Vagina (tissue), 2 donors: ENCODE results near the gene TEKT3. TPM values are rescaled to one million over a fixed set of nuclear protein-coding genes. Genes with fewer than 3 reads are reported as not detected.

ENCODE experiments used
- DNase-seq, 2 donors: peaks; one replicate each; pipeline ENCODE4 v3.0.0-alpha.2; 2017; ENCODE audit errors: extremely low spot score in 2 of 2
- H3K27ac ChIP-seq: fragments of 200-600 bp; sonication (generic); one replicate; pipeline ENCODE4 v1.5.1; 2019
- H3K27me3 ChIP-seq: fragments of 200-600 bp; sonication (generic); one replicate; pipeline ENCODE4 v1.5.1; 2019
- H3K36me3 ChIP-seq, 2 donors: fragments of 200-600 bp; sonication (generic); one replicate each; pipeline ENCODE4 v1.5.1; 2017 to 2019
- H3K4me1 ChIP-seq: fragments of 200-600 bp; sonication (generic); one replicate; pipeline ENCODE4 v1.5.1; 2019
- H3K4me3 ChIP-seq, 2 donors: fragments of 200-600 bp; sonication (generic); 1 replicate in 1 of 2; 2 replicates in 1 of 2; pipeline ENCODE4 v1.5.1; 2016 to 2019
- H3K9me3 ChIP-seq: fragments of 200-600 bp; sonication (generic); one replicate; pipeline ENCODE4 v1.5.1; 2019
- POLR2A ChIP-seq, 2 donors: fragments of 450-650 bp; IDR thresholded peaks; one replicate each; pipeline ENCODE4 v1.6.1; 2017; ENCODE audit warnings: antibody characterized with exemption in 2 of 2, mild to moderate bottlenecking in 2 of 2, moderate library complexity in 2 of 2
- POLR2AphosphoS5 ChIP-seq, 2 donors: sonication (generic); formaldehyde crosslinking; IDR thresholded peaks; one replicate each; pipeline ENCODE4 v1.9.0; 2017; ENCODE audit warnings: antibody characterized with exemption in 2 of 2, mild to moderate bottlenecking in 2 of 2, low read depth in 1 of 2; ENCODE audit not compliant: insufficient read depth in 1 of 2
- intact Hi-C: fragments of 100-400 bp; cut with DNase I; formaldehyde crosslinking; loops from one replicate; pipeline ENCODE4 v1.15.1; 2023
- total RNA-seq: library from RNA; depleted of rRNA; stranded (reverse); fragments of >200 nt; gene quantifications from one replicate; pipeline ENCODE4 v1.2.3, GENCODE V29; 2016
- TF ChIP-seq, protein P1 (sequence below), 3 experiments: fragments of 450-650 bp in 2 of 3; fragments of 200-600 bp in 1 of 3; sonication (generic) in 1 of 3; IDR thresholded peaks; one replicate each; pipeline ENCODE4 v1.5.1; 2017 to 2019; ENCODE audit warnings: antibody characterized with exemption in 3 of 3, mild to moderate bottlenecking in 2 of 3, moderate library complexity in 2 of 3

Gene TEKT3
- total RNA-seq, 1 donor from 2014 or later: not detected

- peak overlapping the region; percentile 71 for H3K27ac ChIP-seq
- H3K4me1 ChIP-seq: peaks cover 34% of the 10 kb centered on the region
- intact Hi-C loops: no loop called here
- no peaks in the 10 kb centered on the region for H3K9me3 ChIP-seq
- no peaks in the 10 kb centered on the region for H3K36me3 ChIP-seq
- H3K4me3 ChIP-seq: no peak overlapping the region
- TF ChIP-seq POLR2A (IDR thresholded peaks at IDR 0.05) (no peak), POLR2AphosphoS5 (IDR thresholded peaks at IDR 0.05; ENCODE audit: insufficient read depth in 1 of 2, low read depth in 1 of 2) (no peak)
- TF ChIP-seq, protein P1, sequence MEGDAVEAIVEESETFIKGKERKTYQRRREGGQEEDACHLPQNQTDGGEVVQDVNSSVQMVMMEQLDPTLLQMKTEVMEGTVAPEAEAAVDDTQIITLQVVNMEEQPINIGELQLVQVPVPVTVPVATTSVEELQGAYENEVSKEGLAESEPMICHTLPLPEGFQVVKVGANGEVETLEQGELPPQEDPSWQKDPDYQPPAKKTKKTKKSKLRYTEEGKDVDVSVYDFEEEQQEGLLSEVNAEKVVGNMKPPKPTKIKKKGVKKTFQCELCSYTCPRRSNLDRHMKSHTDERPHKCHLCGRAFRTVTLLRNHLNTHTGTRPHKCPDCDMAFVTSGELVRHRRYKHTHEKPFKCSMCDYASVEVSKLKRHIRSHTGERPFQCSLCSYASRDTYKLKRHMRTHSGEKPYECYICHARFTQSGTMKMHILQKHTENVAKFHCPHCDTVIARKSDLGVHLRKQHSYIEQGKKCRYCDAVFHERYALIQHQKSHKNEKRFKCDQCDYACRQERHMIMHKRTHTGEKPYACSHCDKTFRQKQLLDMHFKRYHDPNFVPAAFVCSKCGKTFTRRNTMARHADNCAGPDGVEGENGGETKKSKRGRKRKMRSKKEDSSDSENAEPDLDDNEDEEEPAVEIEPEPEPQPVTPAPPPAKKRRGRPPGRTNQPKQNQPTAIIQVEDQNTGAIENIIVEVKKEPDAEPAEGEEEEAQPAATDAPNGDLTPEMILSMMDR (IDR thresholded peaks at IDR 0.05): no peak
- no peaks in the 10 kb centered on the region for H3K27me3 ChIP-seq
- no peak for DNase-seq
Observed at GRCh38 chr17:15271741-15272140, 69.7 kb downstream of the TEKT3 start.

GRCh38 chr17:15270628-15271381 is 70.6 kb downstream of the TEKT3 start:
- no peak for DNase-seq
- Histone ChIP-seq H3K27me3 (no peaks in the 10 kb centered on the region), H3K4me1 (peaks cover 34% of the 10 kb centered on the region), H3K27ac (peak overlapping the region; percentile 71), H3K4me3 (no peak overlapping the region), H3K9me3 (no peaks in the 10 kb centered on the region), H3K36me3 (no peaks in the 10 kb centered on the region)
- TF ChIP-seq POLR2AphosphoS5 (IDR thresholded peaks at IDR 0.05; ENCODE audit: insufficient read depth in 1 of 2, low read depth in 1 of 2) (no peak), POLR2A (IDR thresholded peaks at IDR 0.05) (no peak)
- TF ChIP-seq, protein P1 (IDR thresholded peaks at IDR 0.05): no peak
- intact Hi-C loops: no loop called here

- DNase-seq: no peak
- Histone ChIP-seq H3K27ac (peak overlapping the region; percentile 71), H3K4me1 (peaks cover 34% of the 10 kb centered on the region), H3K4me3 (no peak overlapping the region), H3K27me3 (no peaks in the 10 kb centered on the region), H3K9me3 (no peaks in the 10 kb centered on the region), H3K36me3 (no peaks in the 10 kb centered on the region)
- intact Hi-C loops: loop anchor here (10.0 kb wide), 1 partner anchor 135 kb away; no protein-coding TSS in a partner anchor
- TF ChIP-seq, protein P1 (IDR thresholded peaks at IDR 0.05): no peak
Observed at GRCh38 chr17:15269780-15270089, 71.7 kb downstream of the TEKT3 start.

DNA sequence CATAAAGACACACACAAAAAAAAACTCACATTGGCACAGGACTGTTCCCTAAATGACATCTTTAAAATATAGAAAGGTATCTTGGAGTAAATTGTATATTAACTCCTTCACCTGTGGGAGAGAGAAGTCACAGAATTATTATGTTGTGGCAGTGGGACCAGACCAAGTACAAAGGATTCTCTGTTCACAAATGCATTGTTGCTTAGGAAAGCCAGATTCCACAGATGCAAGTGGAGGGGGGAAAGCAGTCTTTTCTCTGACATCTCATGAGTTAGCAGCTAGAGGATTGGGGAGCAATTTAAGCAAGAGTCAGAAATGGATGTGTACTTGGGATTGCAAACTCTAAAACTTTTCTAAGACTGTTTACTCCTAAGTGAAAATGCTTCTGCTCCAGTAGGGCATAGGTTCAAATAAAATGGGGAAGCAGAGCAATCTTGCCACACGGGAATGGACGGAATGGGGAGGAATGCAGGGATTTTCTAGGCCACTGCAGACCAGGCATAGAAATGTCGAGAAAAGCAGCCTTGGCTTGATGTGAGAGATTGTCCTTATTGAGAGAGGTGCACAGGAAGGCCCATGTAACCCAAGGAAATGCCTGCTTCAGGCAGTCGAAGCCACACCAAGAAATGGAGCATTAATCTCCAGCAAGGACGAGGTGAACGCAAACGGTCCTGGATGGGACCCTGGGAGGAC is 72.2 kb downstream of the TEKT3 start:
- TF ChIP-seq, protein P1 (IDR thresholded peaks at IDR 0.05): no peak
- TF ChIP-seq POLR2AphosphoS5 (IDR thresholded peaks at IDR 0.05; ENCODE audit: insufficient read depth in 1 of 2, low read depth in 1 of 2): no peak
- no peak for TF ChIP-seq POLR2A (IDR thresholded peaks at IDR 0.05)
- H3K36me3 ChIP-seq: no peaks in the 10 kb centered on the region
- peaks cover 33% of the 10 kb centered on the region for H3K4me1 ChIP-seq
- intact Hi-C loops: loop anchor here (10.0 kb wide), 1 partner anchor 136 kb away; no protein-coding TSS in a partner anchor
- DNase-seq: no peak
- no peaks in the 10 kb centered on the region for H3K27me3 ChIP-seq
- H3K9me3 ChIP-seq: no peaks in the 10 kb centered on the region
- H3K27ac ChIP-seq: no peak overlapping the region
- no peak overlapping the region for H3K4me3 ChIP-seq

DNA sequence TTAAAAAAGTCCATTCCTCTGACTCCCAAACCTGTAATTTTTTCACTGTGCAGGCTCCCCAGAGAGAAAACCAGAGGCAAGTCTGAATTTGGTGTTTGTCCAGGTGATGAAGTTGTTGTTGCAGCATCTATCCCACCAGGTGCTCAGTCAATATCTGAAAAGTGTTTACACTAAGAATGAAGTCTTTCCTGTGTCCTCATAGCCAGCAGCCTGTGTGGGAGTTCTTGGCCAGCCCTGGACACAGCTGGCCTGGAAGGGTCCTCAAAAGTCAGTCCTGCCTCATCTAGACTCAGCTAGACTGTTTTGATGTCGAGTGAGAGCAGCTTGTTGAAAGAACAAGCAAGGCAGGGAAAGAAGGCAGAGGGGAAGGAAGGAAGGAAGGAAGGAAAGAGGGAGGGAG is 72.9 kb downstream of the TEKT3 start:
- H3K9me3 ChIP-seq: no peaks in the 10 kb centered on the region
- TF ChIP-seq, protein P1 (IDR thresholded peaks at IDR 0.05): no peak
- TF ChIP-seq POLR2A (IDR thresholded peaks at IDR 0.05) (no peak), POLR2AphosphoS5 (IDR thresholded peaks at IDR 0.05; ENCODE audit: insufficient read depth in 1 of 2, low read depth in 1 of 2) (no peak)
- intact Hi-C loops: loop anchor here (10.0 kb wide), 1 partner anchor 136 kb away; no protein-coding TSS in a partner anchor

More for the DNA sequence above, 72.9 kb downstream of the TEKT3 start:
- H3K27ac ChIP-seq: peak overlapping the region; percentile 0
- no peak for DNase-seq
- no peak overlapping the region for H3K4me3 ChIP-seq
- H3K36me3 ChIP-seq: no peaks in the 10 kb centered on the region
- peaks cover 26% of the 10 kb centered on the region for H3K4me1 ChIP-seq
- H3K27me3 ChIP-seq: no peaks in the 10 kb centered on the region
